Left kidney (tissue), 2 donors: ENCODE data around the gene FAM83C. TPM values are rescaled to one million over a fixed set of nuclear protein-coding genes. Genes with fewer than 3 reads are reported as not detected.
"Not testable (repeated sequence)": the region's sequence is repeated elsewhere in the genome, so short reads cannot be mapped to it uniquely, and the experiment has no call there.

Source experiments
- DNase-seq: peaks from one replicate; pipeline ENCODE4 v3.0.0-alpha.2; 2013
- polyA plus RNA-seq: library from polyadenylated mRNA; unstranded; fragments of 120-200 nt; gene quantifications from one replicate; pipeline ENCODE4 v1.2.1, GENCODE V29; 2013; ENCODE audit not compliant: insufficient read length

FAM83C gene
- polyA plus RNA-seq, 1 donor: not detected

DNA sequence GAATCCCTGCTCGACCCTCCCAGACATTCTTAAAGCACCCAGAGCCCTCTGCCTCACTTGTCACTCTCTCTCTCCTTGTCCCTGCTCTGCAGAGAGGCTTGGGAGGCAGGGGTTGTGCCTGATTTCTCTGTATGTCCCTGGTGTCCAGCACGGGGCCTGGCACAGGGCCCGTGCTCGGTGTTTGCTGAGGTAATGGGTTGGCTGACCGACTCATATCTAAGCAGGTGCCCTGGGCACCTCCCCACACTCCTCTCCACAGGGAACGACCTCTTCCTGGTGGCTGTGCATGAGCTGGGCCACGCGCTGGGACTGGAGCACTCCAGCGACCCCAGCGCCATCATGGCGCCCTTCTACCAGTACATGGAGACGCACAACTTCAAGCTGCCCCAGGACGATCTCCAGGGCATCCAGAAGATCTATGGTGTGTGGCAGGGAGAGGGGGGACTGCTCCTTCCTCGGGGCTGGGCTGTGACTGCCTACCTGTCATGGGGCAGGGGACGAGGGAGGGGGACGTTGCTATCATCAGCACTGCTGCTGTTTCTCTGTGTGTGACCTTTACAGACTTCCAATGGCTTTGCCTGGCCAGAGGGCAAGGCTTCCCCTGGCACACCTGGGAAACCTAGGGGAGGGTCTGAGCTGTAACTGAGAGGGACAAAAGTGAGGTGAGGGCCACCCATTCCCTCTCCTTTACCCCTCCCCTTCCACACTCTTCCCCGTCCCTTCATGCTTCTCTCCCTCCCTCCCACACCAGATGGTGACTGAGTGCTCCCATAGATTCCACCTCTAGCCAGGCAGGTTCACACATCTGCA is 28.5 kb downstream of the FAM83C start:
- DNase-seq: no peak

DNA sequence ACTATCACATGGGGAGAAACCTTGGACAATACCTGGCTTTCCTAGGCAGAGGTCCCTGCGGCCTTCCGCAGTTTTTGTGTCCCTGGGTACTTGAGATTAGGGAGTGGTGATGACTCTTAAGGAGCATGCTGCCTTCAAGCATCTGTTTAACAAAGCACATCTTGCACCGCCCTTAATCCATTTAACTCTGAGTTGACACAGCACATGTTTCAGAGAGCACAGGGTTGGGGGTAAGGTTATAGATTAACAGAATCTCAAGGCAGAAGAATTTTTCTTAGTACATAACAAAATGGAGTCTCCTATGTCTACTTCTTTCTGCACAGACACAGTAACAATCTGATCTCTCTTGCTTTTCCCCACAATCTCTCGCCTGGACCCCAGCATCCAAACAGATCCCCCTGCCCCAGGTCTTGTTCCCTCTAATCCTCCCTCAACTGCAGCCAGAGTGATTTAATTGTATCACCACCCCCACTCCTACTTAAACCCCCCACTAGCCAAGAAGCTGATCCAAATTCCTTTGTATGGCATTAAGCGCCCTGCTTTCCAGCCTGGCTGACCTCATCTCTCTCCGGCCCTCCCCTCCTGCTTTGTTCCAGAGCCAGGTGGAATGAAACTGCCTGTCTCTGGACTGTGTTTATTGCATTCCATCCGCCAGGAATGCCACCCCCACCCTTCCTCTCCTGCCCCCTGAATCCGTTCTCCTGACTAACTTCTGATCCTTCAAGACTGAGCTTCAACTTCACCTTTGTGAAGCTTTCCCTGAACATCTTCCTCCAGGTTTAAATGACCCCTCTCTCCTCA is 29.3 kb downstream of the FAM83C start:
- DNase-seq: peak; percentile 84

DNA sequence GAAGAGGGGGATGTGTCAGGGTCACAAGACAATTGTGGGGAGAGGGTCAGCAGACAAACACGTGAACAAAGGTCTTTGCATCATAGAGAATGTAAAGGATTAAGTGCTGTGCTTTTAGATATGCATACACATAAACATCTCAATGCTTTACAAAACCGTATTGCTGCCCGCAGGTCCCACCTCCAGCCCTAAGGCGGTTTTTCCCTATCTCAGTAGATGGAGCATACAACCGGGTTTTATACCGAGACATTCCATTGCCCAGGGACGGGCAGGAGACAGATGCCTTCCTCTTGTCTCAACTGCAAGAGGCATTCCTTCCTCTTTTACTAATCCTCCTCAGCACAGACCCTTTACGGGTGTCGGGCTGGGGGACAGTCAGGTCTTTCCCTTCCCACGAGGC is 29.9 kb downstream of the FAM83C start:
- not testable (repeated sequence) for DNase-seq

DNA sequence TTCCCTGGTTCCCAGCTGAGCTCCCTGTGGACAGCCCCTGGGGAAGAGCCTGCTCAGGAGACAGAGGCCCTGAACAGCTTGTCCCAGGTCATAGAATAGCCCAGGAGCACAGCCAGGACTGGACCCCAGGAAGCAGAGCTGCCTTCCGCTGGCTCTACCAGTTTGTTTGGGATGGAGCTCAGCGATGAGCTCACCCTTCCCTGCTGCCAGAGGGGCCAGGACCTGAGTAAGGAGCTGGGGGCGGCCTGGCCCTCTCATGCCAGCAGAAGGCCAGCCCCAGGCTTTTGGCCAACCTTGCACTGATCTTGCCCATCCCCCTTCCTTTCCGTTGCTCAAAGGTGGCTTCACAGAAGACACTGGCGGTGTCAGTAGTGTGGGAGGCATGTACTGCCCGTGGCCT is 31.8 kb downstream of the FAM83C start:
- DNase-seq: no peak

DNA sequence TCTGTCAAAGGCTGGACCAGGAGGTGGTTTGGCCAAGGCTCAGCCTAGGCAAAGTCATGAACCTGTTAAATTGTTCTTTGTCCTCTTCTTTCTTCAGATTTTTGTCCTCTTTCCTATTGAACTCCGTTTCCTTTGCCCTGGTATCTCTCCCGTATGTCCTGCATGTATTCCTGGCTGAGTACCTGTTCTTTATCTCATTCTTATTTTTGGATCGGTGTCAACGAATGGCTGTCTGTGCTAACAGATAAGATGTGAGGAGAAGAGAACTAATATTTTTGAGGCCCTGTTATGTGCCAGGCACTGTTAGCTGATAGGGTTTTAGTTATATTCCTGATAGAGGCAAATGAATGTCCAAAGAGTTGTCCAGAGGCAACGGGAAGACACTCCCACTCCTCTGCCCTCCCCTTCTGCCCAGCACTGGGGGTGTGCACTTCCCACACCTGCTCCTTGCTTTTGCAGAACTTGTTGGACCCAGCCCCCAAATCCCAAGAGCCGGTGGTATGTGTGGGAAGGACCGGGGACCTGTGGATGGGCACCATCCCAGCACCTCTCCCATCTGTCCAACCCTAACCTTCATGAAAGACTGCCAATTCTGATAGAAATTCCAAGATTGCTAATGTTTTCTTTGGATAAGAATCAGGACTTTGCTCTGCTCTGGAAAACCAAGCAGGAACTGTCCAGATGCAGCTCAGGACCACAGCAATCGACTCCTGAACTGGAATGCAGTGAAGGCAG is 34.9 kb downstream of the FAM83C start:
- DNase-seq: no peak

DNA sequence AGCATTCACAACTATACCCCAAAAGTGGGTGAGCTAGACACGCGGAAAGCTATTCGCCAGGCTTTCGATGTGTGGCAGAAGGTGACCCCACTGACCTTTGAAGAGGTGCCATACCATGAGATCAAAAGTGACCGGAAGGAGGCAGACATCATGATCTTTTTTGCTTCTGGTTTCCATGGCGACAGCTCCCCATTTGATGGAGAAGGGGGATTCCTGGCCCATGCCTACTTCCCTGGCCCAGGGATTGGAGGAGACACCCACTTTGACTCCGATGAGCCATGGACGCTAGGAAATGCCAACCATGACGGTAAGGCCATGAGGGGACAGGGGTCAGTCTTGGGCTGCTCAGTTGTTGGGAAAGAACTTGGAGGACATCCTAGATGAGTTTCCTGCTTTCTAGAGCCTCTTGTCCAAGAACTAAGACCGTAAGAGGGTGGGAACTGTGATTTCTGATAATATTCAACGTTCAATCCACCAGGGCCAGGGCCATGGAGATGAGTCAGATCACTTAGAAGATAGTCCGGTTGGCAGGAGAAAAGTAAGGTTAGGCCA is 37.7 kb downstream of the FAM83C start:
- DNase-seq: no peak

DNA sequence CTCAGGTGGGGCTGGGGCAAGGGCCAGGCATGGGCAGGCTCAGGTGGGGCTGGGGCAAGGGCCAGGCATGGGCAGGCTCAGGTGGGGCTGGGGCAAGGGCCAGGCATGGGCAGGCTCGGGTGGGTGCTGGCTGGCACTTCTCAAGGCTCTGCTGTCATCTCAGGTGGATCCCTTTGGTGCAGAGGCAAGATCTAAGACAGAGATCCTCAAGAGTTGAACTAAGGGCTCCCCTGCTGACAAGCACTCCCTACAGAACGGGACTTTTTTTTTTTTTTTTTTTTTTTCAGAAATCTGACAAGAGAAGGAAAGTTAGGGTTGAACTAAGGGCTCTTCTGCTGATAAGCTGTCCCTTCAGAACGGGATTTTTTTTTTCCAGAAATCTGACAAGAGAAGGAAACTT is 39.2 kb downstream of the FAM83C start:
- DNase-seq: no peak

GRCh38 chr20:35252598-35252997 is 39.6 kb downstream of the FAM83C start:
- not testable (repeated sequence) for DNase-seq

DNA sequence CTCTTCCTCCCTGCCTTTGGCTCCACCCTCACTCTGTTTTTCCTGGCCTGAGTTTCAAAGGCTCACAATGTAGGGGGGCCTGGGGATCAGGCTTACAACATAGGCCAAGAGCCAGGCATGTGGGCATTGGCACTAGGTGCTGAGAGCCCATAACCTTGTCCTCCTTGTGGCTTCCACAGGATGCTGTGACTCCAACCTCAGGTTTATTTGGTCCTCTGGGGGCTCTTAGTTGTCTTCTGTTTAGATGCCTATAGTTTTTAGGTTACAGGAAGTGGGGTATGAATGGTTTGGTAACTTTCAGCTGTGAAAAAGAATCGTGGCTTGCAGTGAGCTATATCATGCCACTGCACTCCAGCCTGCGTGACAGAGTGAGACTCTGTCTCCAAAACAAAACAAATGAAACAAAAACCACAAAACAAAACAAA is 40.2 kb downstream of the FAM83C start:
- no peak for DNase-seq

DNA sequence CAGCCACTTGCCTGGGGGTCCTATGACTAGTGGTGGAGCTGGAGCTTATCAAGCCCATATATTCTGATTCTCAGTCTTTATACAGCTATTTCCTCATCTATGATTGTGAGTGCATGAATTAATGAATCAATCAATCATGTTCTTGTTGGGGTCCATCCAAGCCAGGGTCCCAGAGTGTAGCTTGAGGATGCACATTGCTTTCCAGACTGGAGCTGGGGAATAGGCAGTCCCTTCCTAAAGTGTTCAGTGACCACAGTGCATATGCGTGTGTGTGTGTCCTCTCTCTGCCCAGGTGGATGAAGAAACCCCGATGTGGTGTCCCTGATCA is 40.6 kb downstream of the FAM83C start:
- DNase-seq: no peak

GRCh38 chr20:35248641-35249475 is 43.4 kb downstream of the FAM83C start:
- no peak for DNase-seq

DNA sequence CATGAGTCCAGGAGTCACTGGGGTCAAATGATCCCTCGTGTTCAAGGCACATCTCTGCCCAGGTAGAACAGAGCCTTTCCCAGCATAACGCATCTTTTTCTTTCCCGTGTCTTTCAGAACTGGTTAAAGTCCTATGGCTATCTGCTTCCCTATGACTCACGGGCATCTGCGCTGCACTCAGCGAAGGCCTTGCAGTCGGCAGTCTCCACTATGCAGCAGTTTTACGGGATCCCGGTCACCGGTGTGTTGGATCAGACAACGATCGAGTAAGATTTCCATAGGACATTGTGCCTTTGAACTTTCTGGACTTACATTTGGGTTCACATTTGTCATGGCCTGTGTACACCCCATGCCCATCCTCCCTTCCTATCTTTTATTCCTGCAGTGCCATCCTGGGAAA is 45.5 kb downstream of the FAM83C start:
- no peak for DNase-seq

DNA sequence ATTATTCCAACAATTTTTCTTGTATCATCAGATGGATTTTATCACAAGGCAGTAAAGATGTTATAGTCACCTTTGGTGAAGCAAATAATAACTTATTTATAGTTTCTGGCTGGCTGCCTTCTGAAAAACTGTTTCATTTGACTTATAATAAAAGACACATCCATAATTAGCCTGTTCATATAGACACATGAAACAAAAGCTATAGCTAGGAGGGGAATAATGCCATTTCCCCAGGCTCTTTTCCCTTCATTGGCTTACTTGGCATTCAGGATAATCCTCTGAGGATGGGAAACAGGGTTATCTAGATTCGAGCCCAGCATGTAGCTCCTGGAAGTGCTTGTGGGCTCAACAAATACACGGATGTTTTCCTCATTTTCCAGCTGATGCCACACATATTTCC is 48.2 kb downstream of the FAM83C start:
- no peak for DNase-seq

DNA sequence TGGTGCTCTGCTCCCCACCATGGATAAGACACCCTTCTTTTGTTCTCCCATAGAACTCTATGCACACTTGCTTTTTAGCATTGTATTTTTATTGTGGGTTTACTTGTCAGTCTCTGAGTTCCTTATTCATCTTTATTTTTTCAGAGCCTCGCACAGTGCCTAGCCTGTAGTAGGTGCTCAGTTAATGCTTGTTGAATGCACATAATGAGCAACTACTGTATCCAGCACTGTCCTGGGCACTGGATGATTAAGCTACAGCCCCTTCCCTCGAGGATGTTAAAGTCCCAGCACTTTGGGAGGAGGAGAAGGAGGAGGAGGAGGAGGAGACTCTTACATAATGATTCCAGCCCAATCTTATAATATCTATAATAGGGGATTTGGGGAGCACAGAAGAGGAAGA is 48.9 kb downstream of the FAM83C start:
- no peak for DNase-seq

- DNase-seq: no peak
Measured at GRCh38 chr20:35240811-35241293, 51.4 kb downstream of the FAM83C start.

- no peak for DNase-seq
Measured at GRCh38 chr20:35240083-35240810, 52.0 kb downstream of the FAM83C start.

DNA sequence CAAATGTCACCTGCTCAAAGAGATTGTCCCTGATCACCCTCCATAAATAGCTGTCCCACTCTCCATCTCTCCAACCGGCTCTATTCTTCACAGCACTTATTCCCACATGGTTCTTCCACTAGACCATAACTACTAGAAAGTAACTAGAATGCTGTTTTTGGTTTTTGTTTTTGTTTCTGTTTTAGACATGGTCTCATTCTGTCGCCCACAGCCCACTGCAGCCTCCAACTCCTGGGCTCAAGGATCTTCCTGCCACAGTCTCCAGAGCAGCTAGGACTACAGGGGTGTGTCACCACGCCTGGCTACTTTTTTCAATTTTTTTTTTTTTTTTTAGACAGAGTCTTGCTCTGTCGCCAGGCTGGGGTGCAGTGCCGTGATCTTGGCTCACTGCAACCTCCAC is 53.5 kb downstream of the FAM83C start:
- DNase-seq: no peak

DNA sequence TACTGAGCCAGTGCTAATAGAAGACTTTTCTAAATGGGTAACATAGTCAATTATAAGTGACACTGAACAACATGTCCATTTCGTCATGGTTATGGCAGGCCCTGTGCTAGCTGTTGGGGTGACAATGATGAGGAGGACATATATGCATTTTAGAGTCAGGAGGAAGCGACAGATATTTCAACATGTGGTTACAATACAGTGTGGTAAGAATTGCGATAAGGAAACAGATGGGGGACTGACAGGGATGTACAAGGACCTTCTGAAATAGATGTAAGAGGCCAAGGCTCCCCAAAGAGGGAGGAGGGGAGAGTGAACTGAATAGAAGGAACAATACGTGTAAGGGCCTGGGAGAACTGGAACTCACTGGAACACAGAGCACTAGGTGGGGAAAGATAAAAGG is 54.1 kb downstream of the FAM83C start:
- no peak for DNase-seq

DNA sequence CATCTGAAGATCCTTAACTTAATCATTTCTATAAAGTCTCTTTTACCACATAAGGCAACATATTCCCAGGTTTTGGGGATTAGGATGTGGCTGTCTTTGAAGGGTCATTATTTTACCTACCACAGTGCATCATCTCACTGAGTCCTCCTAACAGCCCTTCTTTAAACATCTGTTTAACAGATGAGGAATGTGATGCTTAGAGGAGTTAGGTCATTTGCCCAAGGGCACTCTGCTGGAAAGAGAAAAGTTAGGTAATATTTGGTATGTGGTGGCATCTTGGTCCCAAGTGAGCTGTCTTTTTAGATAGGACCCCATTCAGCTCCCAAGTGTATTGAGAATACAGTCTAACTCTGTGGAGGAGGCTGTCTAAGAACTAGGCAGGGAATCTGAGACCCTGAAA is 54.7 kb downstream of the FAM83C start:
- DNase-seq: no peak

- no peak for DNase-seq
Measured at GRCh38 chr20:35235881-35236280, 56.3 kb downstream of the FAM83C start.
